Testis (tissue), 3 donors: ENCODE data around the gene RANBP3L. TPM values are rescaled to one million over a fixed set of nuclear protein-coding genes. Genes with fewer than 3 reads are reported as not detected.

Experiments used
- DNase-seq: peaks from one replicate; pipeline ENCODE4 v3.0.0-alpha.2; 2019
- H3K27ac ChIP-seq, 2 donors: fragments of 200-600 bp; sonication (generic); one replicate each; pipeline ENCODE4 v1.5.1; 2019
- H3K27me3 ChIP-seq: fragments of 200-600 bp; sonication (generic); one replicate; pipeline ENCODE4 v1.5.1; 2019
- H3K36me3 ChIP-seq: fragments of 200-600 bp; sonication (generic); one replicate; pipeline ENCODE4 v1.5.1; 2017; ENCODE audit warnings: low read depth; ENCODE audit errors: missing control alignments
- H3K4me1 ChIP-seq: fragments of 200-600 bp; sonication (generic); one replicate; pipeline ENCODE4 v1.5.1; 2019
- H3K4me3 ChIP-seq, 2 donors: fragments of 200-600 bp; sonication (generic); one replicate each; pipeline ENCODE4 v1.5.1; 2017 to 2019
- H3K9me3 ChIP-seq: fragments of 200-600 bp; sonication (generic); one replicate; pipeline ENCODE4 v1.5.1; 2017
- CTCF ChIP-seq, 3 experiments: fragments of 450-650 bp in 2 of 3; fragments of 200-600 bp in 1 of 3; sonication (generic) in 1 of 3; IDR thresholded peaks; one replicate each; pipeline ENCODE4 v1.5.1; 2016 to 2019; ENCODE audit warnings: antibody characterized with exemption in 3 of 3, mild to moderate bottlenecking in 2 of 3, moderate library complexity in 1 of 3
- POLR2A ChIP-seq: fragments of 450-650 bp; IDR thresholded peaks from one replicate; pipeline ENCODE4 v1.6.1; 2017; ENCODE audit warnings: antibody characterized with exemption, mild to moderate bottlenecking, moderate library complexity
- WGBS, 2 donors: methylation state at CpG; one replicate each; pipeline ENCODE4 v1.1.5; 2018; 5-methylcytosine and 5-hydroxymethylcytosine counted together
- intact Hi-C: fragments of 100-400 bp; cut with DNase I; formaldehyde crosslinking; loops from one replicate; pipeline ENCODE4 v1.15.1; 2023; ENCODE audit warnings: low total_unique reads
- polyA plus RNA-seq: library from polyadenylated mRNA; stranded (reverse); fragments of 350-450 nt; fragmentation: Illumina TruSeq; extraction: RNeasy Lipid Tissue Mini Kit (QIAGEN cat#74804); gene quantifications from one replicate; pipeline ENCODE4 v1.2.3, GENCODE V29; 2014; ENCODE audit warnings: low read depth, low replicate concordance; ENCODE audit not compliant: insufficient read depth
- total RNA-seq, 2 donors: library from RNA; depleted of rRNA; stranded (reverse); fragments of >200 nt; gene quantifications; one replicate each; pipeline ENCODE4 v1.2.3, GENCODE V29; 2016

The RANBP3L gene
- total and polyA plus RNA-seq, 3 donors from 2014 or later: 3.6 to 26.3 (median 19.9) TPM

- peak; percentile 20 for DNase-seq
- H3K27me3 ChIP-seq: no peaks in the 10 kb centered on the region
- intact Hi-C loops: loop anchor here (5.0 kb wide), 1 partner anchor 59 kb away; the partner anchor contains the start of gene RANBP3L
- WGBS, 2 donors: 40 to 50% methylated on average over 23 to 24 of the region's 24 CpGs
- H3K9me3 ChIP-seq: no peaks in the 10 kb centered on the region
- TF ChIP-seq CTCF (IDR thresholded peaks at IDR 0.05) (no peak), POLR2A (no peak)
- peak overlapping the region; percentile 88 to 99 for H3K4me3 ChIP-seq
- no peaks in the 10 kb centered on the region for H3K36me3 ChIP-seq
- H3K27ac ChIP-seq: peak overlapping the region; percentile 99 to 100
- peaks cover 26% of the 10 kb centered on the region for H3K4me1 ChIP-seq
Observed at GRCh38 chr5:36242534-36243485, 58.9 kb downstream of the RANBP3L start.

GRCh38 chr5:36241631-36242533, 59.8 kb downstream of the RANBP3L start, which contains the start of gene NADK2:
Gene NADK2, minus strand, starts transcription at chr5:36241925. Its CDS starts 127 bp downstream, at chr5:36241798.
- peak; percentile 96 for DNase-seq
- intact Hi-C loops: loop anchor here (5.0 kb wide), 1 partner anchor 60 kb away; the partner anchor contains the start of gene RANBP3L
- 0 to 1% methylated on average over 18 to 60 of the region's 100 CpGs for WGBS, 2 donors
- Histone ChIP-seq H3K27ac (peak within 1 kb of the TSS; percentile 99 to 100), H3K4me1 (peaks cover 34% of the 10 kb centered on the region), H3K9me3 (no peaks in the 10 kb centered on the region), H3K27me3 (no peaks in the 10 kb centered on the region), H3K4me3 (peak within 1 kb of the TSS; percentile 88 to 99), H3K36me3 (no peaks in the 10 kb centered on the region)
- TF ChIP-seq POLR2A: peak; percentile 23
- TF ChIP-seq CTCF (IDR thresholded peaks at IDR 0.05): peak; percentile 64 to 83 (median 80)

- intact Hi-C loops: loop anchor here (5.0 kb wide), 1 partner anchor 61 kb away; the partner anchor contains the start of gene RANBP3L
- WGBS, 2 donors: 0 to 1% methylated on average over 37 to 43 of the region's 61 CpGs
Observed at GRCh38 chr5:36240779-36241630, 60.7 kb downstream of the RANBP3L start.

More at GRCh38 chr5:36240779-36241630, 60.7 kb downstream of the RANBP3L start:
- Histone ChIP-seq H3K27me3 (no peaks in the 10 kb centered on the region), H3K27ac (peak overlapping the region; percentile 99 to 100), H3K4me1 (peaks cover 34% of the 10 kb centered on the region), H3K4me3 (peak overlapping the region; percentile 88 to 99), H3K9me3 (no peaks in the 10 kb centered on the region), H3K36me3 (no peaks in the 10 kb centered on the region)
- TF ChIP-seq CTCF (IDR thresholded peaks at IDR 0.05) (no peak), POLR2A (no peak)
- peak; percentile 75 for DNase-seq
